ENCODE results near the gene TBC1D10B.

The TBC1D10B gene

DNA sequence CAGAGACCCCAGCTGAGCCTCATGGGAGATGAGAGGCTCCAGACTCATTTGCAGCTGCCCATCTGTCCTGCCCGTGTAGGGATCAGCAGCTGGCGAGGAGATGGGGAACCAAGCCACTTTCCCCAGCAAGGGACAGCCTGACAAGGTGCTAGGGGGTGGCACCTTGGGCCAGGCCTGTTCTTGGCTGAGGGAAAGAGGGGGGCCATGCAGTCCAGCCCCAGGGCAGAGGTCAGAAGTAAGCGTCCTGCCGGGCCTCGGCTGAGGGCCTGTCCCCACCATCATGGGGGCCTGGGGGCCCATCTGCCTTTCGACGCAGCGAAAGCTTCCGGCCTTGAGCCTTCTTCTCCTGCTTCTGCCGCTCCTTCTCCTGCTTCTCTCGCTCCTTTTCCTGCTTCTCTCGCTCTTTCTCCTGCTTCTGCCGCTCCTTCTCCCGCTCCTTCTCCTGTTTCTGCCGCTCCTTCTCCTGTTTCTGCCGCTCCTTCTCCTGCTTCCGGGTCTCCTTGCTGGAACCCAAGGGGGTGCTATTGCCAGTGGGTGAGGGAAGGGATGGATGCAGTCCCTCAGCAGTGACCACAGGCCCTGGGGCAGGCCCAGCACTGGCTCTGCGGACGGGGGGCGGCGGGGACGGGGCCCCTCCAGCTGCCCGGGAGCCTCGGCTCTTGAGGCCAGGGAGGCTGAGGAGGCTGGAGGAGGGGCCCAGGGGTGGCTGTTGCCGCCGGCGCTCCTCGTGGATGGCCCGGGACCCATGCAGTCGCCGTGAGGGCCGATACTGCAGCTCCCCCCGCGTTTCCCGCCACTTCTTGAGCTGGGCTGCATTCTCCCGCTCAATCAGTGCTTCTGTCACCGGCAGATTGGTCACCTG lies 12.3 kb downstream of the TBC1D10B start:
- TF ChIP-seq ZNF274 (IDR thresholded peaks at IDR 0.05; ENCODE audit: low read depth, low read length) = no peak
- H3K4me3 ChIP-seq (ENCODE audit: low read length) = no peak overlapping the region

GRCh38 chr16:30357085-30357714 lies 13.1 kb downstream of the TBC1D10B start:
- H3K4me3 ChIP-seq (ENCODE audit: low read length) = no peak overlapping the region
- TF ChIP-seq ZNF274 (IDR thresholded peaks at IDR 0.05; ENCODE audit: low read depth, low read length) = no peak

DNA sequence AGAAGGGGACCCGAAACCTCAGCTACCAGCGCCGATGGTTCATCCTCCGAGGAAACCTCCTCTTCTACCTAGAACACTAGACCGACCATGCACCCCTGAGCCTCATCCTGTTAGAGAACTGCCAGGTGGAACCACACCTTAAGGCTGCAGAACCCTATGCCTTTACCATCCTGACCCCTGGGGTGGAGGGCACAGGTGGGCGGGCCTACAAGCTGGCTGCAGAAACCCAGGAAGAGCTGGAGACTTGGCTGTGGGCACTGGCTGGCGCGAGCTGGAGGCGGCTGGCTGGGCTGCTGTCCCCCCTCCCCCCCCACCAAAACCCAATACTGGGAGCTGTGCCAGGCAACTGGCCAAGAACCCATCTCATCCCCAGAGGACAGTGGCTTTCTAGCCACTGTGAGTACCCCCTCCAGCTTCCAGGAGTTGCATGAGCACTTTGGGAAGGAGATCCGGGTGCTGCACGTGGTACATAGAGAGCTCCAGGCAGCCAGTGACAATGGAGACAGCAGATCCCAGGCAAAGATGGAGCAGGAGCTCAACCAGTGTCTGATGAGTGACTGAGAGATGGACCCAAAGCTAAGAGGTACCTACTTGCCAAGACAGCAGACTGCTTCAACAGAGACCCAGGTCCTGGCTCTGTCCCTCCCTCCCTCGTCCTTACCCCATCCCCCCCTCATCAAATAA lies 13.8 kb downstream of the TBC1D10B start:
- no peak for TF ChIP-seq ZNF274 (IDR thresholded peaks at IDR 0.05; ENCODE audit: low read depth, low read length)
- H3K4me3 ChIP-seq (ENCODE audit: low read length) = peak overlapping the region; percentile 88; the same call in 1 of the 2 replicates

GRCh38 chr16:30355954-30356308 lies 14.4 kb downstream of the TBC1D10B start:
- no peak for TF ChIP-seq ZNF274 (IDR thresholded peaks at IDR 0.05; ENCODE audit: low read depth, low read length)

DNA sequence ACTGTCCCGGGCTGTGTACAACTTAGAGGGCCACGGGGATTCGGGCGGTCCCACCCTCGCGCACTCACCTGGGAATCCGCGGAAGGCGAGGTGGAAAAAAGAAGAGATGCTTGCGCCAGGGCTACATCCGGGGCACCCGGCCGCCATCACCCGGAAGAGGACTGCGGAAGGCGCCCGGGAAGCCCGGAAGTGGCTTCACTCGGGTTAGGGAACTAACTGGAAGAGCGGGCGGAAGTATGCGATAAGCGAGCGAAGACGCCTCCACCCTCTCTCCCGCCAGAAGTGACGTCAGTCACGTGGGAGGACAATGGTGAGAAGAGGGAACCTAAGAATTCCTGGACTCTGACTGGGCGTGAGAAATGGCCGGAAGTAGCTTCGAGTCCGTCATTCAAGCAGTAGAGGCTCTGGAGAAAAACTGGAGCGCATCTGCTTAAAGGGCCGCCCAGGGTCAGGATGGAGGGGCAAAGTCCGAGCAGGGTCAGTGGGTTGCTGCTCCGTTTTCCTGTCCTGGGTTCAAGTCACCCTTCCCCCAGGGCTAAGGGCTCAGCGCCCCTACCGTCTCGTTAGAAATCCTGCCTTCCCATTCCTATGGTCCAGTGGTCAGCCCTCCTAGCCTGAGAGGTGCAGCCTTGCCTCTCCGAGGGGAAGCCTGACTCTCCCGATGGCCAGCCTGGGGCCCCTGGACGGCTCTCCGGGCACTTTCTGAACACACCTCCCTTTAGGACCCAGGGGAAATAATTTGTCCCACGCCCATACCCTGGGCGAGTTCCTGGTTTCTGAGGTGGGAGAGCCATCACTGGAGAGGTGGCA lies 14.9 kb downstream of the TBC1D10B start, which contains the start of gene CD2BP2:
Gene CD2BP2 (minus strand): TSS at position 165 of the 810 bp plus-strand sequence. CDS start 627 bp downstream, outside the sequence.
- no peak for TF ChIP-seq ZNF274 (IDR thresholded peaks at IDR 0.05; ENCODE audit: low read depth, low read length)
- H3K4me3 ChIP-seq (ENCODE audit: low read length) = peak within 1 kb of the TSS; percentile 88

More at GRCh38 chr16:30355954-30356308, 14.4 kb downstream of the TBC1D10B start:
- H3K4me3 ChIP-seq (ENCODE audit: low read length) = peak overlapping the region; percentile 88; the same call in 1 of the 2 replicates

DNA sequence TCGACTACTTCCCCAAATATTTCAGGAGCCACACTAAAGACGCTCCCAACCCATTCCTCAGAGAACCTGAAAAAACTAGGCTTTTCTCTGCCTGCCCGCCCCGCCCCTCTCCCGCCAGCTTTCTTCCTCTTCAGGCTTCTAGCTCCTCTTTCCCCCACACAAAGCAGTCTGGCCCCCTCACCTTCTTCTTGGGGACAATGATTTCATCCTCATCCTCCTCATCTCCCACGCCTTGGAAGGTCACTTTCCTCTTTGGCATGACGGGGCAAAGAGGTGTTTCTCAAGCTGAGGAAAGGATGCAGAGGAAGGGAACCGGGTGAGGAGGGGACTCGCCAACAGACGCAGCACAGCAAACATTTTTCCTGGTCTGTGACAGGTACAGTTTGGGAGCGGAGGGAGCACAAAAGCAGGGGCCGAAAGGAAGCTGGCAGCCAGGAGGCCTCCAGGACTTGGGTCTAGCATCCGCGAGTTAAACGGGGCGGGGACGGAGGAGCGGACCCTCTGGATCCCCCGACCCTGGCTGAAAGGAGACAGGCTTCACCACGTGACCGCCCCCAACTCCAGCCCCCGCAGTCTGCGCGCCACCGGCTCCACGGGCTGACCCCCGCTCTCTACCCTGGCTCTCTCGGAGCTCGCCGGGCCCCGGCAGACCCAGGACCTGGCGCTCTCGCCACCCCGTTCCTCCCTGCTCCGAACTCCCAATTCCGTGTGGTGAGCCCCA lies 15.7 kb downstream of the TBC1D10B start:
- peak overlapping the region; percentile 88 for H3K4me3 ChIP-seq (ENCODE audit: low read length)
- no peak for TF ChIP-seq ZNF274 (IDR thresholded peaks at IDR 0.05; ENCODE audit: low read depth, low read length)

DNA sequence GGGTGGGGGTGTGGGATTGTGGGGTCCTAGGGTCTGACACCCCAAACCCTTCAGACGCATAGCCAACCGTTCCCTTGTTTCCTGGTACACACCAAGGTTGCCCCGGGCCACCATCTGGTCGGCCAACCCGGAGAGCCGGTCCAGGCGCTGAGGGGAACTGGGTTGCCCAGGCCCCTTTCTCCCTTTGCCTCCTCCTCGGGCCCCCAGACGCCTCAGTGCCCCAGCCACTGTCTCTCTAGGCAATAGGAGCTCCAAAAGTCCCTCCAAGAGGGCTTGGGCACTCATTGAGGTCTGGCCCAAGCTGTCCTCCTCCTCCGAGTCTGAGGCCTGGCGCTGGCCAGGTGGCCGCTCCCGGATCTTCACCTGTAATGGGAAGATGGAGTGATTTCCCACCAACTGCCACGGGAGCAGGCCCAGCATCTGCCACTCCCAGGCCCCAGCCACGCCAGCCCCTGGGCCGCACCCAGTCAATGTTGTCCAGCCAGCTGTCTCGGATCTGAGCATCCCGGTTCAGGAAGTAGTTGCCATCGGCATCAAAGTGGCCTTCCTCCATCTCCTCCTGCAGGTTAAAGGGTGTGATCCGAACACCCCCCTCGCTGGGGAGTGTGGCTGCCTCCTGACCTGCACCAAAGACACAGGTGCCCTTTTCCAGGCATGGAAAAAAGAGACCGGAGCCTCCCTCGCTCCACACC lies 16.7 kb downstream of the TBC1D10B start:
- no peak for TF ChIP-seq ZNF274 (IDR thresholded peaks at IDR 0.05; ENCODE audit: low read depth, low read length)
- peak overlapping the region; percentile 88; the same call in 1 of the 2 replicates for H3K4me3 ChIP-seq (ENCODE audit: low read length)

- TF ChIP-seq ZNF274 (IDR thresholded peaks at IDR 0.05; ENCODE audit: low read depth, low read length) = no peak
- no peak overlapping the region for H3K4me3 ChIP-seq (ENCODE audit: low read length)
These were observed 17.5 kb downstream of the TBC1D10B start for GRCh38 chr16:30352488-30353401.

GRCh38 chr16:30351586-30352419 lies 18.5 kb downstream of the TBC1D10B start:
- H3K4me3 ChIP-seq (ENCODE audit: low read length) = no peak overlapping the region
- no peak for TF ChIP-seq ZNF274 (IDR thresholded peaks at IDR 0.05; ENCODE audit: low read depth, low read length)

DNA sequence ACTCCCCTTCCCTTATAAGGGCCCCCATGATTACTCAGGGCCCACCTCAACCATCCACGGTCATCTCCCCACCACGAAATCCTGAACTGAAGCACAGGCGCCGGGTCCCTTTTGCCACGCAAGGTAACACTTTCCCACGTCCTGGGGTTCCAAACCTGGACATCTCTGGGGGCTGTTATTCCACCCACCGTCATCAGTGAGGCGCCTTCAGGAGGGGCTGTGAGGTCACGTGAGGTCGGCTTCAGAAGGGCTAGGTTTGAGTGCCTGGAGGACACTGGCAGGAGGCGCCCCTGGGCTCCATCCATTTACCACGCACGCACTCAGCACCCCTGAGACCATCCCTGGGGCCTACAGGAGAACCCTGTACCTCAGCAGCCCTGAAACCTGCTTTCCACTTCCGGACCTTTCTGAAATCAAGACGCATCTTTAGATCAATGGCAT lies 19.3 kb downstream of the TBC1D10B start:
- TF ChIP-seq ZNF274 (IDR thresholded peaks at IDR 0.05; ENCODE audit: low read depth, low read length) = no peak
- no peak overlapping the region; the same call in 1 of the 2 replicates for H3K4me3 ChIP-seq (ENCODE audit: low read length)
